HEK293 (cell line): ENCODE data around the gene MAP3K5.

Experiments used
- CTCF ChIA-PET: fragments of 350-600 bp; formaldehyde crosslinking; extraction: SDS; loops from one replicate; lab custom pipeline; 2021; ENCODE audit warnings: antibody characterized with exemption; lab: Yijun Ruan, JAX
- POLR2A ChIA-PET: fragments of 300-600 bp; formaldehyde crosslinking; extraction: SDS; loops from one replicate; lab custom pipeline; 2020; ENCODE audit warnings: antibody characterized with exemption, inconsistent platforms; lab: Yijun Ruan, JAX
- H3K27ac ChIP-seq: fragments of 200-500 bp; sonication (Bioruptor generic); 2 replicates; pipeline ENCODE4 v1.5.1; 2014; ENCODE audit warnings: low read depth, low read length, control low read depth, inconsistent platforms; ENCODE audit errors: extremely low read depth
- H3K36me3 ChIP-seq, 2 experiments: fragments of 200-500 bp in 1 of 2; sonication (Bioruptor generic) in 1 of 2; 1 replicate in 1 of 2; 2 replicates in 1 of 2; pipeline ENCODE4 v1.5.1; 2014 to 2017; ENCODE audit warnings: inconsistent platforms in 2 of 2, low read length in 2 of 2; ENCODE audit not compliant: control insufficient read depth in 2 of 2, insufficient read depth in 1 of 2
- H3K4me1 ChIP-seq: fragments of 200-500 bp; sonication (Bioruptor generic); 2 replicates; pipeline ENCODE4 v1.5.1; 2014; ENCODE audit warnings: mild to moderate bottlenecking, low read length, inconsistent platforms; ENCODE audit not compliant: control insufficient read depth, insufficient read depth
- H3K4me3 ChIP-seq: 2 replicates; pipeline ENCODE4 v1.5.1; 2011; ENCODE audit warnings: low read depth, mild to moderate bottlenecking, control low read depth, low read length, moderate library complexity
- H3K9me3 ChIP-seq: fragments of 200-500 bp; sonication (Bioruptor generic); 2 replicates; pipeline ENCODE4 v1.5.1; 2014; ENCODE audit warnings: low read depth, low read length, inconsistent platforms; ENCODE audit not compliant: control insufficient read depth, insufficient read depth
- IKZF3 ChIP-seq: fragments of 450-650 bp; IDR thresholded peaks from 2 replicates; pipeline ENCODE4 v1.5.0; 2018; ENCODE audit warnings: missing biosample characterization, mild to moderate bottlenecking, missing genetic modification characterization, moderate library complexity
- OSR2 ChIP-seq: fragments of 450-650 bp; formaldehyde crosslinking; IDR thresholded peaks from 2 replicates; pipeline ENCODE4 v1.5.1; 2016; ENCODE audit warnings: missing biosample characterization, missing genetic modification characterization
- OVOL3 ChIP-seq: fragments of 450-650 bp; formaldehyde crosslinking; IDR thresholded peaks from 2 replicates; pipeline ENCODE4 v1.5.1; 2016; ENCODE audit warnings: missing biosample characterization, missing genetic modification characterization
- SP2 ChIP-seq: fragments of 450-650 bp; formaldehyde crosslinking; IDR thresholded peaks from 2 replicates; pipeline ENCODE4 v1.5.1; 2016; ENCODE audit warnings: missing biosample characterization, missing genetic modification characterization
- YY1 ChIP-seq: fragments of 450-650 bp; formaldehyde crosslinking; IDR thresholded peaks from 2 replicates; pipeline ENCODE4 v1.5.1; 2018; ENCODE audit warnings: missing biosample characterization, missing genetic modification characterization
- ZNF239 ChIP-seq: fragments of 450-650 bp; formaldehyde crosslinking; IDR thresholded peaks from 2 replicates; pipeline ENCODE4 v1.5.1; 2016; ENCODE audit warnings: missing biosample characterization, missing genetic modification characterization
- ZNF24 ChIP-seq: fragments of 450-650 bp; formaldehyde crosslinking; IDR thresholded peaks from 2 replicates; pipeline ENCODE4 v1.5.1; 2016; ENCODE audit warnings: missing biosample characterization, missing genetic modification characterization
- ZNF350 ChIP-seq: fragments of 450-650 bp; formaldehyde crosslinking; IDR thresholded peaks from 2 replicates; pipeline ENCODE4 v1.5.0; 2017; ENCODE audit warnings: missing biosample characterization, mild to moderate bottlenecking, missing genetic modification characterization
- ZNF366 ChIP-seq: fragments of 450-650 bp; formaldehyde crosslinking; conservative IDR thresholded peaks from 2 replicates; pipeline ENCODE4 v1.5.1; 2016; ENCODE audit warnings: missing biosample characterization, missing genetic modification characterization
- ZNF37A ChIP-seq: fragments of 450-650 bp; IDR thresholded peaks from 2 replicates; pipeline ENCODE4 v1.5.1; 2018; ENCODE audit warnings: missing biosample characterization, missing genetic modification characterization
- ZNF423 ChIP-seq: fragments of 450-650 bp; formaldehyde crosslinking; IDR thresholded peaks from 2 replicates; pipeline ENCODE4 v1.5.1; 2016; ENCODE audit warnings: missing biosample characterization, missing genetic modification characterization
- ZSCAN16 ChIP-seq: fragments of 450-650 bp; formaldehyde crosslinking; IDR thresholded peaks from 2 replicates; pipeline ENCODE4 v1.5.1; 2016; ENCODE audit warnings: missing biosample characterization, missing genetic modification characterization
- TF ChIP-seq, protein P1 (sequence below): fragments of 450-650 bp; formaldehyde crosslinking; IDR thresholded peaks from 2 replicates; pipeline ENCODE4 v1.5.1; 2016; ENCODE audit warnings: missing biosample characterization, missing genetic modification characterization
- TF ChIP-seq, protein P2 (sequence below): fragments of 450-650 bp; formaldehyde crosslinking; conservative IDR thresholded peaks from 2 replicates; pipeline ENCODE4 v1.5.1; 2016; ENCODE audit warnings: low read depth, missing biosample characterization, missing genetic modification characterization
- TF ChIP-seq, protein P3 (sequence below): fragments of 450-650 bp; formaldehyde crosslinking; optimal IDR thresholded peaks from 2 replicates; pipeline ENCODE3; 2016; ENCODE audit warnings: missing biosample characterization, mild to moderate bottlenecking, missing genetic modification characterization

Gene MAP3K5

DNA sequence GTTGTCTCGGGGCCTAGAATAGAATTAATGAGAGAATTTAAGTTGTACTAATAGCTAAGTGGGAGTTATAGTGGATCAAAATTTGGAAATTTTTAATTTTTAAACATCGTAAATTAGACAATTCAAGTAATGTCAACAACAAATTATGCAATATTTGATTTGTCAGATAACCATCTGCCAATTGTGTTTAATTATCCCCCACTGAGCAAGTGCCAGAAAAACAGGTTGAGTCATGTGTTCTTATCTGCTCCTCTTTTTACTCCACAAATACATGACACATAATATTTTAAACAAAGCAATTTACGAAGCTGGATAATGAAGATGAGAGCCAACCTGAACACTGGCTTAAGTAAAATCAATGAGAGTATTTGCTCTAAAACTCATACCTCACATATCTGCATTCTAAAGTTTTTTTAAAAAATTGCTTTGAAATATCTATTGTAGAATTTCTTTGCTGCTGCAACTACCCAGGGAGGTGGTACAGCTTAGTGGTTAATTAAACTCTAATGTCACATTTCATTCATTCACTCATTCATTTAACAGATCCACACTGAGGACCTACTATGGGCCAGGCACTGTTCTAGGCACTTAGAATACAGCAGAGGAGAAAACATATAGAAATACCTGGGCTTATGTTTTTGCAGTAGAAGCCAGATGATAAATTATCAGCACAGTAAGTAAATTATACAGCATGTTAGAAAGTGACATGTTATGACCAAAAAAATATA lies 184.9 kb downstream of the MAP3K5 start (continued):
- TF ChIP-seq, protein P1, sequence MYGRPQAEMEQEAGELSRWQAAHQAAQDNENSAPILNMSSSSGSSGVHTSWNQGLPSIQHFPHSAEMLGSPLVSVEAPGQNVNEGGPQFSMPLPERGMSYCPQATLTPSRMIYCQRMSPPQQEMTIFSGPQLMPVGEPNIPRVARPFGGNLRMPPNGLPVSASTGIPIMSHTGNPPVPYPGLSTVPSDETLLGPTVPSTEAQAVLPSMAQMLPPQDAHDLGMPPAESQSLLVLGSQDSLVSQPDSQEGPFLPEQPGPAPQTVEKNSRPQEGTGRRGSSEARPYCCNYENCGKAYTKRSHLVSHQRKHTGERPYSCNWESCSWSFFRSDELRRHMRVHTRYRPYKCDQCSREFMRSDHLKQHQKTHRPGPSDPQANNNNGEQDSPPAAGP (tag by site-specific recombination) = no peak
- TF ChIP-seq, protein P2, sequence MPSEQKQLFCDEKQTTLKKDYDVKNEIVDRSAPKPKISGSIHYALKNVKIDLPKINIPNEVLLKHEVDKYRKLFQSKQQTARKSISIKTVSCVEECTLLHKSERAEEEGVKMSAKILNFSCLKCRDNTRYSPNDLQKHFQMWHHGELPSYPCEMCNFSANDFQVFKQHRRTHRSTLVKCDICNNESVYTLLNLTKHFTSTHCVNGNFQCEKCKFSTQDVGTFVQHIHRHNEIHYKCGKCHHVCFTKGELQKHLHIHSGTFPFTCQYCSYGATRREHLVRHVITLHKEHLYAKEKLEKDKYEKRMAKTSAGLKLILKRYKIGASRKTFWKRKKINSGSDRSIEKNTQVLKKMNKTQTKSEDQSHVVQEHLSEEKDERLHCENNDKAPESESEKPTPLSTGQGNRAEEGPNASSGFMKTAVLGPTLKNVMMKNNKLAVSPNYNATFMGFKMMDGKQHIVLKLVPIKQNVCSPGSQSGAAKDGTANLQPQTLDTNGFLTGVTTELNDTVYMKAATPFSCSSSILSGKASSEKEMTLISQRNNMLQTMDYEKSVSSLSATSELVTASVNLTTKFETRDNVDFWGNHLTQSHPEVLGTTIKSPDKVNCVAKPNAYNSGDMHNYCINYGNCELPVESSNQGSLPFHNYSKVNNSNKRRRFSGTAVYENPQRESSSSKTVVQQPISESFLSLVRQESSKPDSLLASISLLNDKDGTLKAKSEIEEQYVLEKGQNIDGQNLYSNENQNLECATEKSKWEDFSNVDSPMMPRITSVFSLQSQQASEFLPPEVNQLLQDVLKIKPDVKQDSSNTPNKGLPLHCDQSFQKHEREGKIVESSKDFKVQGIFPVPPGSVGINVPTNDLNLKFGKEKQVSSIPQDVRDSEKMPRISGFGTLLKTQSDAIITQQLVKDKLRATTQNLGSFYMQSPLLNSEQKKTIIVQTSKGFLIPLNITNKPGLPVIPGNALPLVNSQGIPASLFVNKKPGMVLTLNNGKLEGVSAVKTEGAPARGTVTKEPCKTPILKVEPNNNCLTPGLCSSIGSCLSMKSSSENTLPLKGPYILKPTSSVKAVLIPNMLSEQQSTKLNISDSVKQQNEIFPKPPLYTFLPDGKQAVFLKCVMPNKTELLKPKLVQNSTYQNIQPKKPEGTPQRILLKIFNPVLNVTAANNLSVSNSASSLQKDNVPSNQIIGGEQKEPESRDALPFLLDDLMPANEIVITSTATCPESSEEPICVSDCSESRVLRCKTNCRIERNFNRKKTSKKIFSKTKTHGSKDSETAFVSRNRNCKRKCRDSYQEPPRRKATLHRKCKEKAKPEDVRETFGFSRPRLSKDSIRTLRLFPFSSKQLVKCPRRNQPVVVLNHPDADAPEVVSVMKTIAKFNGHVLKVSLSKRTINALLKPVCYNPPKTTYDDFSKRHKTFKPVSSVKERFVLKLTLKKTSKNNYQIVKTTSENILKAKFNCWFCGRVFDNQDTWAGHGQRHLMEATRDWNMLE = peak; percentile 19; the same call in 1 of the 2 replicates
- TF ChIP-seq ZNF239 (tag by site-specific recombination) (no peak), SP2 (tag by site-specific recombination) (no peak), ZNF24 (tag by site-specific recombination) (no peak), ZSCAN16 (tag by site-specific recombination) (no peak), ZNF37A (tag by site-specific recombination) (0 out of 2 replicates have a peak, but pooled peaks have one; percentile 34), ZNF366 (tag by site-specific recombination) (peak; percentile 79)

DNA sequence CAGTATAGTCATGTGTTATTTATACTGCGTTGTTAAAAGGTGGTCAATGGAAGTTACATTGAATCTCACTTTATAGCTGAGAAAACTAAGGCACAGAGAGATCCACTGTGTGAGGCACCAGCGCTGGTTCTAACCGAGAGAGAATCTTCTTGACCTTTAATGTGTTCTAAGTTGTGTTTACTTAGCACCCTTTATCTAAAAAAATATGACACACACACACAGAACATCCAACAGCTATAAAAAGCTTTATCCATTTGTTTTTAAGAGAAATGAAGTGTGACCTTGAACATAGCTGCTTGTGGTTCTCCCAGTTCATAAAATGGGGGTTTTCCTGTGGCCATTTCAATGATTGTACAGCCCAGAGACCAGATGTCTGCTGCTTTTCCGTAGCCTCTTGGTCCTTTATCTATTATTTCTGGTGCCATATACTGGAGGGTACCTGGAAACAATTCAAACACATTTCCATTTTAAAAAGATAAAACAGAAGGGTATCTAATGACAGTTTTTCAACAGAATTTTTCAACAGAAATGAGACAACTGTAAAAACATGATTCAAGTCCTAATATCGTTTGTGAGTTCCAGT lies 187.3 kb downstream of the MAP3K5 start:
- POLR2A ChIA-PET = no interaction called here
- no peaks in the 10 kb centered on the region for H3K9me3 ChIP-seq
- TF ChIP-seq ZNF423 (tag by site-specific recombination) = no peak
- 0 out of 2 replicates have a peak, but pooled peaks have one; percentile 38 for TF ChIP-seq ZNF350
- peak; percentile 31; the same call in 1 of the 2 replicates for TF ChIP-seq OSR2
- TF ChIP-seq YY1 = no peak
- TF ChIP-seq, all 188 proteins: peak for 2
- Histone ChIP-seq H3K36me3 (no peaks in the 10 kb centered on the region), H3K4me1 (peaks cover 21% of the 10 kb centered on the region), H3K27ac (no peak overlapping the region), H3K4me3 (no peak overlapping the region)
- CTCF ChIA-PET = interaction anchor here (1.0 to 1.6 kb wide), 4 partner anchors 23 to 188 kb away, joined by 3 to 5 read pairs (median 4); partner anchors contain the start of genes MAP3K5 and MAP7

DNA sequence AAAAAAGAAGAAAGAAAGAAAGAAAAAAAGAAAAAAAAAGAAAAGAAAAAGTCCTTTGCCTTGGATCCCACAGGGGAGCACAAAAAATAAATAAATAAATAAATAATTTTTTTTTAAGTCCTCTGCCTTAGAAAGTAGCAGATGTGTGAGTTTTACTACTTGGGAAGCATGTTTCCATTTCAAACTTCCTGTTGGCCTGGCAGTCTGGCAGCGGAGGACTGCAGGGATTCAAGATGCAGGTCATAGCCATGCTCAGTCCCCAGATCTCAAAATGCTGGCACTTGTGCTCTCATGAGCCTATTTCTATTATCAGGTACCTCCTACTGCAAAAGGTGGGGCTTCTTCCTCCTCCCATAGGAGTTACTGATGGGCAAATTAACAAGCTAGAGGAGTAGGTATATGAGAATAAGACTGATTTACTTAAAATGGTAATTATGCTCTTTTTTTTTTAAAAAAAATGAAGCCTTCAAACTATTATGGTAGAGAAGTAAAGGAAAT lies 187.9 kb downstream of the MAP3K5 start:
- Histone ChIP-seq H3K4me3 (no peak overlapping the region), H3K36me3 (no peaks in the 10 kb centered on the region)
- TF ChIP-seq IKZF3 (tag by site-specific recombination) (no peak), OSR2 (no peak), ZNF423 (tag by site-specific recombination) (no peak), OVOL3 (no peak)
- TF ChIP-seq, protein P3, sequence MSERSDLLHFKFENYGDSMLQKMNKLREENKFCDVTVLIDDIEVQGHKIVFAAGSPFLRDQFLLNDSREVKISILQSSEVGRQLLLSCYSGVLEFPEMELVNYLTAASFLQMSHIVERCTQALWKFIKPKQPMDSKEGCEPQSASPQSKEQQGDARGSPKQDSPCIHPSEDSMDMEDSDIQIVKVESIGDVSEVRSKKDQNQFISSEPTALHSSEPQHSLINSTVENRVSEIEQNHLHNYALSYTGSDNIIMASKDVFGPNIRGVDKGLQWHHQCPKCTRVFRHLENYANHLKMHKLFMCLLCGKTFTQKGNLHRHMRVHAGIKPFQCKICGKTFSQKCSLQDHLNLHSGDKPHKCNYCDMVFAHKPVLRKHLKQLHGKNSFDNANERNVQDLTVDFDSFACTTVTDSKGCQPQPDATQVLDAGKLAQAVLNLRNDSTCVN (tag by site-specific recombination) = no peak
- TF ChIP-seq, all 188 proteins: peak for 0
- Histone ChIP-seq H3K9me3 (no peaks in the 10 kb centered on the region), H3K4me1 (peaks cover 17% of the 10 kb centered on the region), H3K27ac (no peak overlapping the region)
- POLR2A ChIA-PET = no interaction called here
- CTCF ChIA-PET = interaction anchor here (1.0 to 1.6 kb wide), 3 partner anchors 23 to 188 kb away, joined by 3 to 5 read pairs (median 5); partner anchors contain the start of gene MAP3K5
